GM23338 (cell line): ENCODE measurements around the gene ACAD11.

Source experiments
- CREB1 ChIP-seq: fragments of 250-450 bp; sonication (Bioruptor Pico); IDR thresholded peaks from 2 replicates; pipeline ENCODE4 v1.5.0; 2020; ENCODE audit warnings: low read depth, mild to moderate bottlenecking, moderate library complexity
- CTCF ChIP-seq, 2 experiments: fragments of 200-600 bp in 1 of 2; sonication (generic) in 1 of 2; conservative IDR thresholded peaks; 2 replicates each; pipeline versions ENCODE4 v1.5.1 to v1.6.1; 2016 to 2017; ENCODE audit warnings: antibody characterized with exemption in 2 of 2, low read depth in 2 of 2, mild to moderate bottlenecking in 2 of 2, moderate library complexity in 1 of 2
- ETS1 ChIP-seq: IDR thresholded peaks from 2 replicates; pipeline ENCODE4 v1.6.1; 2016; ENCODE audit warnings: antibody characterized with exemption
- EZH2 ChIP-seq: fragments of 200-600 bp; sonication (generic); IDR thresholded peaks from one replicate; pipeline ENCODE4 v1.8.0; 2017; ENCODE audit warnings: antibody characterized with exemption, mild to moderate bottlenecking, low read depth; ENCODE audit not compliant: unreplicated experiment
- EZH2phosphoT487 ChIP-seq: fragments of 200-600 bp; sonication (generic); IDR thresholded peaks from one replicate; pipeline ENCODE4 v1.8.1; 2018; ENCODE audit warnings: antibody characterized with exemption; ENCODE audit not compliant: unreplicated experiment
- JUNB ChIP-seq: IDR thresholded peaks from one replicate; pipeline ENCODE4 v1.6.1; 2016; ENCODE audit warnings: antibody characterized with exemption; ENCODE audit not compliant: unreplicated experiment
- NANOG ChIP-seq: IDR thresholded peaks from 2 replicates; pipeline ENCODE4 v1.6.1; 2016; ENCODE audit warnings: antibody characterized with exemption, borderline replicate concordance
- POLR2AphosphoS5 ChIP-seq: IDR thresholded peaks from 2 replicates; pipeline ENCODE4 v1.6.1; 2016; ENCODE audit warnings: antibody characterized with exemption, low read depth
- REST ChIP-seq: IDR thresholded peaks from one replicate; pipeline ENCODE4 v1.6.1; 2018; ENCODE audit warnings: antibody characterized with exemption; ENCODE audit not compliant: unreplicated experiment
- ZNF114 ChIP-seq: fragments of 250-450 bp; sonication (Bioruptor Pico); IDR thresholded peaks from 2 replicates; pipeline ENCODE4 v1.5.0; 2020; ENCODE audit warnings: mild to moderate bottlenecking, moderate library complexity
- ZNF462 ChIP-seq: fragments of 250-450 bp; sonication (Bioruptor Pico); IDR thresholded peaks from 2 replicates; pipeline ENCODE4 v1.5.0; 2020; ENCODE audit warnings: mild to moderate bottlenecking, moderate library complexity

- no peak for TF ChIP-seq CTCF (conservative IDR thresholded peaks at IDR 0.05; ENCODE audit: low read depth in 2 of 2)
- no peak for TF ChIP-seq ETS1
- no peak for TF ChIP-seq JUNB
- TF ChIP-seq REST = no peak
- no peak for TF ChIP-seq POLR2AphosphoS5
- no peak for TF ChIP-seq ZNF114
- TF ChIP-seq EZH2 = no peak
- no peak for TF ChIP-seq CREB1 (CRISPR knock-in tag)
- no peak for TF ChIP-seq EZH2phosphoT487
- TF ChIP-seq NANOG = no peak
- TF ChIP-seq ZNF462 (CRISPR knock-in tag) = no peak
Measured at GRCh38 chr3:132539681-132540080, 119.9 kb downstream of the ACAD11 start.
